K562 (cell line): ENCODE data around the gene SPDL1.

Experiments
- CBX1 ChIP-seq: sonication (generic); IDR thresholded peaks from 2 replicates; pipeline ENCODE4 v1.6.1; 2016; ENCODE audit warnings: antibody characterized with exemption, low read depth, mild to moderate bottlenecking
- TF ChIP-seq, protein P1 (sequence below): sonication (generic); formaldehyde crosslinking; IDR thresholded peaks from 2 replicates; pipeline ENCODE4 v1.8.1; 2023; ENCODE audit warnings: mild to moderate bottlenecking, missing genetic modification reagents

DNA sequence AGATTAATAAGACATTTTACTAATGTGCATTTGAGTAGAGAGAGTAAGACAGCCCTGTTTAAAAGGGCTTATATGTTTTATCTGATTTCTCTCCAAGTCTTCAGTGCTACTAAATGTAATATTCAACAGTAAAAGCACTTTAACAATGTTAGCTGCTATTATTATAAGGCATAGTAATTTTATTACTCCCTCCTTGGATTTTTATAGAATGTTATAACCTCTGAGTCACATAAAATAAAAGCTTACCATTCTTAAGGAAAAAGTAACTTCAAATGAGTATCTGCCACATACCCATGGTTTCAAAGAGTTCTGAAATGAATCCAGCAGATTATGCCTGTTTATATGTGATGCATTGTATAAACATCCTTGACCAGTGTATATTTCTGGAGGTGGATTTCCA lies 19.0 kb downstream of the SPDL1 start:
- TF ChIP-seq, protein P1, sequence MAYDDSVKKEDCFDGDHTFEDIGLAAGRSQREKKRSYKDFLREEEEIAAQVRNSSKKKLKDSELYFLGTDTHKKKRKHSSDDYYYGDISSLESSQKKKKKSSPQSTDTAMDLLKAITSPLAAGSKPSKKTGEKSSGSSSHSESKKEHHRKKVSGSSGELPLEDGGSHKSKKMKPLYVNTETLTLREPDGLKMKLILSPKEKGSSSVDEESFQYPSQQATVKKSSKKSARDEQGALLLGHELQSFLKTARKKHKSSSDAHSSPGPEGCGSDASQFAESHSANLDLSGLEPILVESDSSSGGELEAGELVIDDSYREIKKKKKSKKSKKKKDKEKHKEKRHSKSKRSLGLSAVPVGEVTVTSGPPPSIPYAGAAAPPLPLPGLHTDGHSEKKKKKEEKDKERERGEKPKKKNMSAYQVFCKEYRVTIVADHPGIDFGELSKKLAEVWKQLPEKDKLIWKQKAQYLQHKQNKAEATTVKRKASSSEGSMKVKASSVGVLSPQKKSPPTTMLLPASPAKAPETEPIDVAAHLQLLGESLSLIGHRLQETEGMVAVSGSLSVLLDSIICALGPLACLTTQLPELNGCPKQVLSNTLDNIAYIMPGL (CRISPR knock-in tag): no peak
- TF ChIP-seq CBX1: no peak
